Measurements from ENCODE around the gene NPIPB9. TPM values are rescaled to one million over a fixed set of nuclear protein-coding genes. Genes with fewer than 3 reads are reported as not detected.
A peak's percentile ranks its signal among the peaks of the same experiment; 100 is the strongest.
"Not testable (repeated sequence)": the region's sequence is repeated elsewhere in the genome, so short reads cannot be mapped to it uniquely, and the experiment has no call there.

The NPIPB9 gene
- total RNA-seq (2021; ENCODE audit: unreplicated experiment) (0.90 TPM), Bru-seq, nascent RNA (percentile 36 among the genes with signal in this experiment), BruChase-seq, experiment 1, labeled RNA remaining after a 2-hour chase (percentile 50 among the genes with signal in this experiment), BruChase-seq, experiment 2, labeled RNA remaining after a 6-hour chase (percentile 55 among the genes with signal in this experiment)
- 0.55 TPM for polyA plus RNA-seq (2012; ENCODE audit: insufficient read length)
- long read RNA-seq: 0 reads

DNA sequence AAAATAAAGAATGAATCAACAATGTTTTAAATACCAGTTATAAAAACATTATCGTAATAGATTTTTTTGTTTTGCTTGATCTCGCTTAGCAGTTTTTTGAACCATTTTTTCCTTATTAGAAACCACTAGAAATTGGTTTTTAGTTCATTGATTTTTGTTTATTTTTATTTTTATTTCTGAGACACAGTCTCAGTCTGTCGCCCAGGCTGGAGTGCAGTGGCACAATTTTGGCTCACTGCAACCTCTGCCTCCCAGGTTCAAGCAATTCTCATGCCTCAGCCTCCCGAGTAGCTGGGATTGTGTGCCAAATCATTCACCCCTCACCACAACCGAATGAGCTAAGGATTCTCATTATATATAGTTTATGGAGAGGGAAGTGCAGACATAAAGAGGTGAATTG, at the start of gene NPIPB9:
Gene NPIPB9 (plus strand): TSS at position 301 of the 400 bp plus-strand sequence.
- CTCF ChIA-PET; BruUV-seq (replicated peaks); H3K4me1 ChIP-seq (ENCODE audit: control insufficient read depth, insufficient read depth, low read length); H3K27ac ChIP-seq (ENCODE audit: low read length); POLR2A ChIA-PET; H3K4me3 ChIP-seq (ENCODE audit: low read depth in 2 of 2, low read length in 2 of 2); DNase-seq (ENCODE audit: low read depth, low spot score); in situ Hi-C loops (cut with HindIII; ENCODE audit: low pct_unique_long_range_greater_than_20kb, low sequenced_read_pairs); H3K36me3 ChIP-seq (ENCODE audit: control insufficient read depth, insufficient read depth, low read length); H3K27me3 ChIP-seq (ENCODE audit: control insufficient read depth, insufficient read depth, low read length); ATAC-seq; intact Hi-C loops (cut with micrococcal nuclease; ENCODE audit: unreplicated experiment); H3K9me3 ChIP-seq (ENCODE audit: control insufficient read depth, insufficient read depth, low read depth, low read length): not testable (repeated sequence)

DNA sequence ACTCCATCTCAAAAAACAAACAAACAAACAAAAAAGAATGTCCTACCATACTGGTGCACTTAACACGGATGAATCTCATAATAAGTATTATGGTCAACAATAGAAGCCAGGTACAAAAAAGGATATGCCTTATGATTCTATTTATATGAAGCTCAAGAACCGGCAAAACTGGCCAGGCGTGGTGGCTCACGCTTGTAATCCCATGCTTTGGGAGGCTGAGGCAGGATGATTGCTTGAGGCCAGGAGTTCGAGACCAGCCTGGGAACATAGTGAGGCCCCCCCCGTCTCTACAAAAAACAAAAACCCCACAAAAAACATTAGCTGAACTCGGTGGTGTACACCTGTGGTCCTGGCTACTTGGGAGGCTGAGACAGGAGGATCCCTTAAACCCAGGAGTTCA, 47.3 kb upstream of the NPIPB9 start:
- H3K4me3 ChIP-seq (ENCODE audit: low read depth in 2 of 2, low read length in 2 of 2); DNase-seq (ENCODE audit: low read depth, low spot score); ATAC-seq; BruUV-seq (replicated peaks); POLR2A ChIA-PET; H3K27me3 ChIP-seq (ENCODE audit: control insufficient read depth, insufficient read depth, low read length); H3K36me3 ChIP-seq (ENCODE audit: control insufficient read depth, insufficient read depth, low read length); H3K9me3 ChIP-seq (ENCODE audit: control insufficient read depth, insufficient read depth, low read depth, low read length); H3K27ac ChIP-seq (ENCODE audit: low read length); intact Hi-C loops (cut with micrococcal nuclease; ENCODE audit: unreplicated experiment); H3K4me1 ChIP-seq (ENCODE audit: control insufficient read depth, insufficient read depth, low read length); CTCF ChIA-PET; in situ Hi-C loops (cut with HindIII; ENCODE audit: low pct_unique_long_range_greater_than_20kb, low sequenced_read_pairs): not testable (repeated sequence)

DNA sequence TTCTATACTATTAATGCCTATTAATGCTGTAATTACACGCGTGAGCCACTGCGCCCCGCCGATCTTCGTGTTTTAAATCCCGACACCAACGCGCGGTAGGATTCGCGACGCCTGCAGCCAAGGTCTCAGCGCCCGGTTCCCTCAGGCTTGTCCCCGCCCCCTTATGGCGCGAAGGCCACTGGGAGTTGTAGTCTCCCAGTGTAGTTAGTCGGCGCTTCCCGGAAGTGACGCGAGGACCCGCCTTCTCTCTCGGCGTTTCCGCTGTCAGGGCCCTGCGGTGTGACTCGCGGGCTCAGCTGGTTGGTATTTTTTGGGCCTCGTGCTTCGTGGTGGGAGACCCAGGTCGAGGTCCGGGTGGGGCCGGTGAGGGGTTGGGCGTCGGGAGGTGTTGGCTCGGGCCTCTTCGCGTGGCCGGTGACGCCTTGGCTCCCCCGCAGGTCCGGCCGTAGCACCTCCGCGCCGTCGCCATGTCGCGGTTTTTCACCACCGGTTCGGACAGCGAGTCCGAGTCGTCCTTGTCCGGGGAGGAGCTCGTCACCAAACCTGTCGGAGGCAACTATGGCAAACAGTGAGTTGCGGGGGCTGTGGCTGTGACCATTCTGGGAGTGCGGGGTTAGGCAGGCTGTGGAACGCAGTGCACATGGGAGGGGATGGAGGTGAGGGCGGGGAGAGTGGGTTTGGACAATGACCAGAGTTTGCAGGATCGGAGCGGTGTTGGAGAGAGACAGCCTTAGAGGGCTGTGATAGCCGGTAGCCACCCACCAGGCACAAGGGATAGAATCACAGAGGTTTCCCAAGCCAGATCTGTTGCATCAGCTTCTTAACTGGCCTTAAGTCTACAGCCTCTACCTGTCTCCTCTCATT, 40.1 kb upstream of the NPIPB9 start, which contains the start of gene EIF3C:
Gene EIF3C (plus strand): TSS at position 245 of the 864 bp plus-strand sequence. CDS start 223 bp downstream, at position 468.
- not testable (repeated sequence) for DNase-seq (ENCODE audit: low read depth, low spot score); BruUV-seq (replicated peaks)

DNA sequence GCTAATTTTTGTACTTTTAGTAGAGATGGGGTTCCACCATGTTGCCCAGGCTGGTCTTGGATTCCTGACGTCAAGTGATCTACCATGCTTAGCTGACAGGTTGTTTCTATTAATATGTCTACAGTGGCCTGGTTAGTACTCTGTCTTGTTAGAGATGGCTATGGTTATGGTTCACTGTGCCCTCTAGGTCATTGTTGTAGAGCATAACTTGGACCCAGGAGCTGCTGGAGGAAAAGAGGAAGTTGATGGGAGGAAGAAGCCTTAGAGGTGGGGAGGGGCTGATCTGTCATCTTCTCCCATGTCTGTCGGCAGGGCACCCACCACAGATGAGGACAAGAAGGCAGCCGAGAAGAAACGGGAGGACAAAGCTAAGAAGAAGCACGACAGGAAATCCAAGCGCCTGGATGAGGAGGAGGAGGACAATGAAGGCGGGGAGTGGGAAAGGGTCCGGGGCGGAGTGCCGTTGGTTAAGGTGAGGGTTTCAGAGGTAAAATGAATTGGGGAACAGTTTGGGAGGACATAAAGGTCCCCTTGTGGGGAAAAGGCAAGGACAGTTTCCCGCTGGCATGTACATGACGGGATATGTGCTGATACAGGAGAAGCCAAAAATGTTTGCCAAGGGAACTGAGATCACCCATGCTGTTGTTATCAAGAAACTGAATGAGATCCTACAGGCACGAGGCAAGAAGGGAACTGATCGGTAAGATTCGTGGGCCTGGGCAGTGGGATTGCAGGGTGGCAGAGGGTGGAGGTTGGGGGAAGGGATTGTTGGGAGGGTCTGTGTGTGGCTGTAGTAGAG, 28.5 kb upstream of the NPIPB9 start:
- CTCF ChIA-PET; in situ Hi-C loops (cut with HindIII; ENCODE audit: low pct_unique_long_range_greater_than_20kb, low sequenced_read_pairs); H3K36me3 ChIP-seq (ENCODE audit: control insufficient read depth, insufficient read depth, low read length); H3K9me3 ChIP-seq (ENCODE audit: control insufficient read depth, insufficient read depth, low read depth, low read length); H3K4me3 ChIP-seq (ENCODE audit: low read depth in 2 of 2, low read length in 2 of 2); intact Hi-C loops (cut with micrococcal nuclease; ENCODE audit: unreplicated experiment); H3K27me3 ChIP-seq (ENCODE audit: control insufficient read depth, insufficient read depth, low read length); ATAC-seq; H3K27ac ChIP-seq (ENCODE audit: low read length); DNase-seq (ENCODE audit: low read depth, low spot score); H3K4me1 ChIP-seq (ENCODE audit: control insufficient read depth, insufficient read depth, low read length); POLR2A ChIA-PET: not testable (repeated sequence)
- TSS peak; percentile 77 for BruUV-seq (replicated peaks)

More for the DNA sequence above, 40.1 kb upstream of the NPIPB9 start, which contains the start of gene EIF3C:
- H3K36me3 ChIP-seq (ENCODE audit: control insufficient read depth, insufficient read depth, low read length); intact Hi-C loops (cut with micrococcal nuclease; ENCODE audit: unreplicated experiment); H3K27me3 ChIP-seq (ENCODE audit: control insufficient read depth, insufficient read depth, low read length); in situ Hi-C loops (cut with HindIII; ENCODE audit: low pct_unique_long_range_greater_than_20kb, low sequenced_read_pairs); H3K27ac ChIP-seq (ENCODE audit: low read length); POLR2A ChIA-PET; H3K9me3 ChIP-seq (ENCODE audit: control insufficient read depth, insufficient read depth, low read depth, low read length); H3K4me1 ChIP-seq (ENCODE audit: control insufficient read depth, insufficient read depth, low read length); CTCF ChIA-PET: not testable (repeated sequence)
- H3K4me3 ChIP-seq (ENCODE audit: low read depth in 2 of 2, low read length in 2 of 2): peak within 1 kb of the TSS; percentile 29 to 39
- ATAC-seq: peak; percentile 100

DNA sequence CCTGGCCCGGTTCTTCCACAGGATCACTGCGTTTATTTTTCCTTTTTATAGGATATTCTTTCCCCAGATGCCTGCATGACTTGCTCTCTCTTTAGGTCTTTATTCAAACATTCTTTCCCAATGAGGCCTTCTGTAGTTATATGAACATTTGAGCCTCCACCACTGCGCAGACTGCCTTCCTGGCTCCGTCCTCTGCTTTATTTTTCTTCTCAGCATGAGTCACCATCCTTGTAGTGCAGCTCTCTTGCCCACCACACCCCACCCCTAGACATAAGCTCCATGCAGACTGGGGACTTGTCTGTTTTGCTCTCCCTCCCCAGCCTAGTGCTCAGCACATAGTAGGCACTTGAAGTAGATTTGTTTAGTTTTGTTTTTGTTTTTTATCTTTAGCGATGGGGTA, 20.3 kb upstream of the NPIPB9 start:
- H3K4me1 ChIP-seq (ENCODE audit: control insufficient read depth, insufficient read depth, low read length); H3K9me3 ChIP-seq (ENCODE audit: control insufficient read depth, insufficient read depth, low read depth, low read length); intact Hi-C loops (cut with micrococcal nuclease; ENCODE audit: unreplicated experiment); in situ Hi-C loops (cut with HindIII; ENCODE audit: low pct_unique_long_range_greater_than_20kb, low sequenced_read_pairs); POLR2A ChIA-PET; CTCF ChIA-PET; H3K4me3 ChIP-seq (ENCODE audit: low read depth in 2 of 2, low read length in 2 of 2); BruUV-seq (replicated peaks); H3K27me3 ChIP-seq (ENCODE audit: control insufficient read depth, insufficient read depth, low read length); H3K27ac ChIP-seq (ENCODE audit: low read length); H3K36me3 ChIP-seq (ENCODE audit: control insufficient read depth, insufficient read depth, low read length); DNase-seq (ENCODE audit: low read depth, low spot score): not testable (repeated sequence)
- peak; percentile 74 for ATAC-seq

DNA sequence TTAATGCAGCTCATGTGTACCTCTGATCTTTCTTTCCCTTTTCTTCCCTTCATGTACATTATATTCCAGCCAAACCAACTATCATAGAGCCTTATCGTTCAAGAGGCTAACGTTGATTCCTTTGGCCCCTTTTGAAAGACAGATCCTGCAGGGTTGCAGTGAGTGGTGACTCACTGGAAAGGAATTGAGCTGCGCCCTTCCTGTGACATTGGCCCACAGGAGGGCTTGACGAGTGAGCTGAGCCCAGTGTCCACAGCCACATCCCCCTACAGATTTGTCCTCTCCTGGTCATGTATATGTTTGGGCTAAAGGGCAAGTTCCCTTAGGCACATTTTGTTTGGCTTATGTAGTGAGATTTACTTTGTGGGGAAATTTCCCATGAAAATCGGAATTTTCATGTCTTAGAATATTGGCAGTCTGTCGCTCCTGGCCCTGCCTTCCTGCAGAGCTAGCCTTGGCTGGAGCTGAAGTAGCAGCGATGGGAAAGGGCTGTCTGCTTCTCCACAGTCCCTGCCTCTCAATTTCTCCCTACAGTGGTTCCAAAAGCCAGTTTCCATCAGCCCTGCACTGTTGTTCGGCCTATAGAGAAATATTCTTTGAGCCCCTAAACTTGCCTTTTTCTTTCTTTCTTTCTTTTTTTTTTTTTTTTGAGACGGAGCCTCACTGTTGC, 19.0 kb upstream of the NPIPB9 start:
- intact Hi-C loops (cut with micrococcal nuclease; ENCODE audit: unreplicated experiment); H3K4me1 ChIP-seq (ENCODE audit: control insufficient read depth, insufficient read depth, low read length); CTCF ChIA-PET; POLR2A ChIA-PET; in situ Hi-C loops (cut with HindIII; ENCODE audit: low pct_unique_long_range_greater_than_20kb, low sequenced_read_pairs); DNase-seq (ENCODE audit: low read depth, low spot score); H3K4me3 ChIP-seq (ENCODE audit: low read depth in 2 of 2, low read length in 2 of 2); H3K9me3 ChIP-seq (ENCODE audit: control insufficient read depth, insufficient read depth, low read depth, low read length); BruUV-seq (replicated peaks); H3K27ac ChIP-seq (ENCODE audit: low read length); H3K27me3 ChIP-seq (ENCODE audit: control insufficient read depth, insufficient read depth, low read length); H3K36me3 ChIP-seq (ENCODE audit: control insufficient read depth, insufficient read depth, low read length): not testable (repeated sequence)
- peak; percentile 39; the same call in 1 of the 2 replicates for ATAC-seq

DNA sequence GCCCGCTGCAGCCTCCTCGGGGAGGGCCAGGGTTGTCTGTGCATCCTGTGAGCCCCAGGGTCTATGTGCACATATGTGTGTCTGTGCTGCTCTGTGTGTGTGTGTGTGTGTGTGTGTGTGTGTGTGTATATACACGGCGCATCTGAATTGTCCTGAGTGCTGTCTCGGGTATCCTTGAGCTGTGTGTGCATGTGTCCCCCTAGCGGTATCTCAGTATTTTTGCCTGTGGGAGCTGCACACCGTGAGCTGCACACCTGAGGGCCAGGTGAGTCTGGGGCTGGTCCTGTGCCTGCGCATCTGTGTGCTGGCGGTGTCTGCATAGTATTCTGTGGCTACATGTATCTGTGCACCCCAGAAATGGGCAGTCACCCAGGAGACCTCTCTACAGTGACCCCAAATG, 11.8 kb upstream of the NPIPB9 start:
- H3K36me3 ChIP-seq (ENCODE audit: control insufficient read depth, insufficient read depth, low read length); H3K4me1 ChIP-seq (ENCODE audit: control insufficient read depth, insufficient read depth, low read length); BruUV-seq (replicated peaks); DNase-seq (ENCODE audit: low read depth, low spot score); intact Hi-C loops (cut with micrococcal nuclease; ENCODE audit: unreplicated experiment); H3K27me3 ChIP-seq (ENCODE audit: control insufficient read depth, insufficient read depth, low read length); in situ Hi-C loops (cut with HindIII; ENCODE audit: low pct_unique_long_range_greater_than_20kb, low sequenced_read_pairs); CTCF ChIA-PET; H3K9me3 ChIP-seq (ENCODE audit: control insufficient read depth, insufficient read depth, low read depth, low read length); H3K4me3 ChIP-seq (ENCODE audit: low read depth in 2 of 2, low read length in 2 of 2); POLR2A ChIA-PET; H3K27ac ChIP-seq (ENCODE audit: low read length): not testable (repeated sequence)
- peak; percentile 78 for ATAC-seq
